HepG2 (cell line): Measurements from ENCODE around the gene WSB2. TPM values are rescaled to one million over a fixed set of nuclear protein-coding genes. Genes with fewer than 3 reads are reported as not detected.

Experiments
- ATAC-seq: fragments of 200-7000 bp; cut with Tn5 transposase; 3 replicates; pipeline ENCODE4 v1.9.1; 2020; ENCODE audit warnings: mild to moderate bottlenecking, moderate library complexity
- BruUV-seq: library from RNA; stranded (reverse); fragments of 400-500 nt; replicated peaks from 2 replicates; lab custom pipeline; 2021; lab: Mats Ljungman, UMichigan
- CTCF ChIA-PET: fragments of 300-600 bp; formaldehyde crosslinking; extraction: SDS; loops from one replicate; lab custom pipeline; 2021; ENCODE audit warnings: low total read pairs, inconsistent platforms, low intra/inter-chr PET ratio; lab: Yijun Ruan, JAX
- POLR2A ChIA-PET: fragments of 350-600 bp; sonication (Branson Sonifier 250); formaldehyde crosslinking; loops from one replicate; lab custom pipeline; 2020; ENCODE audit warnings: antibody characterized with exemption, inconsistent platforms; lab: Yijun Ruan, JAX
- DNase-seq: peaks from one replicate; pipeline ENCODE4 v3.0.0-alpha.2; 2015; ENCODE audit warnings: low spot score
- FAIRE-seq: peaks from 3 replicates; lab custom pipeline; 2011; peaks lifted over from hg19 to GRCh38; lab: Jason Lieb, UNC
- H2AFZ ChIP-seq: one replicate; pipeline ENCODE4 v1.6.1; 2011; ENCODE audit warnings: low read length, inconsistent platforms
- H3K27ac ChIP-seq: fragments of 300-600 bp; 3 replicates; pipeline ENCODE4 v1.8.0; 2011; ENCODE audit warnings: mixed run types, mild to moderate bottlenecking, mixed read lengths, low read length, inconsistent platforms; ENCODE audit not compliant: insufficient read depth; ENCODE audit errors: extremely low read length
- H3K27me3 ChIP-seq, 2 experiments: fragments of 200-600 bp in 1 of 2; 2 replicates in 1 of 2; 3 replicates in 1 of 2; pipeline versions ENCODE4 v1.6.0 to v1.8.0; 2011; ENCODE audit warnings: low read length in 2 of 2, mild to moderate bottlenecking in 2 of 2, moderate library complexity in 2 of 2, inconsistent platforms in 1 of 2; ENCODE audit not compliant: insufficient read depth in 2 of 2, control insufficient read depth in 1 of 2
- H3K36me3 ChIP-seq, 2 experiments: fragments of 200-600 bp in 1 of 2; replicated peaks in 1 of 2; 2 replicates in 1 of 2; 3 replicates in 1 of 2; pipeline versions ENCODE4 v1.5.1 to v1.8.0; 2011; ENCODE audit warnings: low read length in 2 of 2, inconsistent platforms in 1 of 2; ENCODE audit not compliant: insufficient read depth in 2 of 2, control insufficient read depth in 1 of 2
- H3K4me1 ChIP-seq: 2 replicates; pipeline ENCODE4 v1.5.1; 2012; ENCODE audit warnings: low read length, inconsistent platforms; ENCODE audit not compliant: insufficient read depth
- H3K4me2 ChIP-seq: 2 replicates; pipeline ENCODE4 v1.6.0; 2011; ENCODE audit warnings: low read depth, low read length, inconsistent platforms
- H3K4me3 ChIP-seq, 3 experiments: fragments of 200-600 bp in 1 of 3; sonication (generic), shearing (Covaris generic) in 1 of 3; replicated peaks in 1 of 3; 2 replicates each; pipeline ENCODE4 v1.5.1; 2011 to 2016; ENCODE audit warnings: low read length in 3 of 3, inconsistent platforms in 2 of 3, low read depth in 2 of 3, mild to moderate bottlenecking in 2 of 3, control low read depth in 1 of 3, mixed read lengths in 1 of 3; ENCODE audit not compliant: insufficient read depth in 1 of 3
- H3K79me2 ChIP-seq: one replicate; pipeline ENCODE4 v1.6.1; 2011; ENCODE audit warnings: low read length, inconsistent platforms; ENCODE audit not compliant: insufficient read depth
- H3K9ac ChIP-seq: 2 replicates; pipeline ENCODE4 v1.6.0; 2011; ENCODE audit warnings: mild to moderate bottlenecking, low read depth, low read length, inconsistent platforms; ENCODE audit not compliant: insufficient read depth
- H3K9me3 ChIP-seq: 2 replicates; pipeline ENCODE4 v1.5.1; 2012; ENCODE audit warnings: mild to moderate bottlenecking, low read length
- H4K20me1 ChIP-seq: 2 replicates; pipeline ENCODE4 v1.6.0; 2011; ENCODE audit warnings: inconsistent platforms, mild to moderate bottlenecking, low read length, moderate library complexity; ENCODE audit not compliant: insufficient read depth
- CTCF ChIP-seq: sonication (generic); formaldehyde crosslinking; IDR thresholded peaks from 2 replicates; pipeline ENCODE4 v1.5.0; 2020; ENCODE audit warnings: mild to moderate bottlenecking, missing genetic modification reagents, moderate library complexity
- PRDM10 ChIP-seq: sonication (generic); formaldehyde crosslinking; IDR thresholded peaks from 2 replicates; pipeline ENCODE4 v1.4.0; 2020; ENCODE audit warnings: low read depth, missing genetic modification reagents
- RERE ChIP-seq: IDR thresholded peaks from 2 replicates; pipeline ENCODE4 v1.6.1; 2016; ENCODE audit warnings: low read depth, missing genetic modification reagents, missing compliant biosample characterization
- YEATS2 ChIP-seq: sonication (generic); formaldehyde crosslinking; IDR thresholded peaks from 2 replicates; pipeline ENCODE4 v1.4.0; 2020; ENCODE audit warnings: missing genetic modification reagents, borderline replicate concordance
- ZNF274 ChIP-seq: sonication (generic); formaldehyde crosslinking; IDR thresholded peaks from 2 replicates; pipeline ENCODE4 v1.5.1; 2020; ENCODE audit warnings: mild to moderate bottlenecking, missing genetic modification reagents
- ZNF501 ChIP-seq: sonication (generic); formaldehyde crosslinking; IDR thresholded peaks from 2 replicates; pipeline ENCODE4 v1.5.1; 2020; ENCODE audit warnings: mild to moderate bottlenecking, moderate library complexity, missing genetic modification reagents
- WGBS: methylation state at CpG from one replicate; pipeline ENCODE4 v1.1.6; 2017; ENCODE audit warnings: low lambda C conversion rate; 5-methylcytosine and 5-hydroxymethylcytosine counted together
- in situ Hi-C: cut with HindIII; loops from 2 replicates; pipeline ENCODE4 v1.10.0; 2017; ENCODE audit warnings: low pct_unique_long_range_greater_than_20kb; ENCODE audit not compliant: extremely low pct_ligation_motif_present
- intact Hi-C: fragments of 100-400 bp; cut with micrococcal nuclease; formaldehyde crosslinking; loops from one replicate; pipeline ENCODE4 v1.10.0; 2022; ENCODE audit not compliant: unreplicated experiment
- polyA plus RNA-seq, 8 experiments: library from polyadenylated mRNA; depleted of rRNA in 3 of 8; stranded (reverse) in 7 of 8; unstranded in 1 of 8; fragments of >200 nt; fragmentation: Illumina TruSeq in 4 of 8; extraction: Trizol in 4 of 8; gene quantifications; 2 replicates each; pipeline versions ENCODE4 v1.2.1 to v1.2.3, GENCODE V29; 2011 to 2016; ENCODE audit warnings: low read depth in 4 of 8, missing spikeins in 1 of 8, mixed read lengths in 1 of 8; ENCODE audit not compliant: insufficient read depth in 1 of 8
- total RNA-seq, 5 experiments: library from RNA; depleted of rRNA; stranded (reverse); fragments of >200 nt; fragmentation: Illumina TruSeq; extraction: Trizol; gene quantifications; 2 replicates each; pipeline ENCODE4 v1.2.3, GENCODE V29; 2016; ENCODE audit warnings: low read depth in 1 of 5

WSB2 gene
- total and polyA plus RNA-seq, 2 of the 13 experiments (the other 11 are each of a cell fraction or from before 2014, with no cell fraction given), result 31.0 to 82.8 TPM

- H3K9me3 ChIP-seq, result no peaks in the 10 kb centered on the region
- no peaks in the 10 kb centered on the region for H4K20me1 ChIP-seq
- H2AFZ ChIP-seq, result no peak overlapping the region
- in situ Hi-C loops (no loop called here), intact Hi-C loops (no loop called here)
- peak overlapping the region; percentile 72 for H3K27ac ChIP-seq
- no peaks in the 10 kb centered on the region; a peak in 1 of 5 replicates for H3K27me3 ChIP-seq
- WGBS, result 54% methylated on average over 2 of the region's 2 CpGs
- peaks cover 33% of the 10 kb centered on the region for H3K4me1 ChIP-seq
- BruUV-seq, result no TSS peak
- no peak for TF ChIP-seq ZNF274 (CRISPR knock-in tag)
- TF ChIP-seq RERE (CRISPR knock-in tag), result no peak
- TF ChIP-seq CTCF (CRISPR knock-in tag), result peak; percentile 13; the same call in 1 of the 2 replicates
- 0 out of 2 replicates have a peak, but pooled peaks have one; percentile 24 for TF ChIP-seq ZNF501 (CRISPR knock-in tag)
- no peak for TF ChIP-seq YEATS2 (CRISPR knock-in tag)
- no peak for TF ChIP-seq PRDM10
- no peaks in the 10 kb centered on the region; a peak in 1 of 5 replicates for H3K36me3 ChIP-seq
- no peak overlapping the region; a peak in 1 of 6 replicates for H3K4me3 ChIP-seq
- POLR2A ChIA-PET, result interaction anchor here (1.0 to 2.1 kb wide), 6 partner anchors 12 to 71 kb away, joined by 3 to 11 read pairs (median 4); partner anchors contain the start of genes PEBP1 and VSIG10
- FAIRE-seq (peak; percentile 85), ATAC-seq (peak; percentile 77), DNase-seq (no peak)
- H3K79me2 ChIP-seq, result peaks cover 17% of the 10 kb centered on the region
- CTCF ChIA-PET, result no interaction called here
- H3K9ac ChIP-seq, result peak overlapping the region; percentile 28; the same call in 1 of the 2 replicates
- H3K4me2 ChIP-seq, result peak overlapping the region; percentile 88
Observed at GRCh38 chr12:118064608-118065007, 3.6 kb upstream of the WSB2 start.
